Renal pelvis (tissue), 4 donors: ENCODE results near the gene MRTFA. TPM values are rescaled to one million over a fixed set of nuclear protein-coding genes. Genes with fewer than 3 reads are reported as not detected.
"Not testable (repeated sequence)": the region's sequence is repeated elsewhere in the genome, so short reads cannot be mapped to it uniquely, and the experiment has no call there.

Experiments used
- DNase-seq: peaks from one replicate; pipeline ENCODE4 v3.0.0-alpha.2; 2013
- polyA plus RNA-seq, 3 donors: library from polyadenylated mRNA; unstranded; fragments of 120-200 nt; gene quantifications; one replicate each; pipeline ENCODE4 v1.2.1, GENCODE V29; 2013; ENCODE audit not compliant: insufficient read length in 3 of 3

Gene MRTFA
- polyA plus RNA-seq, 3 donors, result 28.2 to 31.1 (median 28.5) TPM

DNA sequence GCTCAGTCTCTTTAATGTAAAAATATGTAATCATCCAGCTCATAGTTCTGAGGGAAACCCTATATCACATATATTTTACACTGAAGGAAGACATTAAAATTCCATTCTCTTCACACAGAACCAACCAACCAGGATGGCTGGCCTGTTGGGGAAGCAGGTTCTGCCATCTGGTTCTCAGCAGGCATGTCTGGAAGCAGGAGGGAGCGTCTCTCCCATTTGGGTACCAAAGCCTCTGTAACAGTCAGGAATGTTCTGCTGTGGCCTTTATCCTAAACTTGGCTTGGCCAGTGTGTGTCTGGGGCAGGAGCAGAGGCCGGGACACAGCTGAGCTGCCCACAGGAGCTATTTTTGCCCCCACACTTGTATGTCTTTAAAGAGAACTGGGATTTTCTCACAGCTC is 236.9 kb downstream of the MRTFA start:
- DNase-seq, result no peak

DNA sequence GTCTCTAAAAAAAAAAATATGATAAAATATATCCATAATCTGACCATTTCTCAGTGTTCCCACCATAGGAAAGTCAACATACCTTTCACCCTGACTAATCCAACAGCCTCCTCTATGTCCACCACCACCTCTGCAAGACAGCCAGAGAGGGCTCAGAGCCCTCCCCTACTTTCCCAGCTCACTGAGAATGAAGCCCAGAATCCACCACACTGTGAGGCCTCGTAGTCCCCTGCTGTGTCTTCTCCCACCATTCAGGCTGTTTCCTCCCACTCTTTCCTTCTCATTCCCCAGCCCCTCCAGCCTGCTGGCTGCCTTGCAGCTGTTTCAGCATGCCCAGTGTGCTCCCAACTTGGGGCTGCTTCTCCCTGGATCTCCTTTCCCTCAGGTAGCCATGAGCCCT is 239.1 kb downstream of the MRTFA start:
- peak; percentile 27 for DNase-seq

DNA sequence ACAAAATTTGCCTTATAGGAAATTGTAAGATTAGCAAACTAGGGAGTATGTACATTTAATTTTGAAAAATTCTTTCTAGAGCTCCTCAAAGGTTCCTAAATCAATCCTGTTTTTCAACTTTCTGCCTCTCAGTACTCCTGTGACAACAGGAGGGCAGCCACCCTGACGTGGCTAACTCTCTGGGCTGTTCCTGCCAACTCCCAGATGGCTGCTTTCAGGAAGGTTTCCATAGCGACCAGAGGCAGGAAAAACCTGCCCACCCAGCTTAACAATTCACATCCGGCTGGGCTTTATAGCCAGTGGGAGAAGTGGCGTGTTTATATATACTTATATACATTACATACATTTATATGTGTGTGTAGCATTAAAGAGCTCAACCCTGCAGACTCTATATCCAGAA is 239.6 kb downstream of the MRTFA start:
- peak; percentile 90 for DNase-seq

DNA sequence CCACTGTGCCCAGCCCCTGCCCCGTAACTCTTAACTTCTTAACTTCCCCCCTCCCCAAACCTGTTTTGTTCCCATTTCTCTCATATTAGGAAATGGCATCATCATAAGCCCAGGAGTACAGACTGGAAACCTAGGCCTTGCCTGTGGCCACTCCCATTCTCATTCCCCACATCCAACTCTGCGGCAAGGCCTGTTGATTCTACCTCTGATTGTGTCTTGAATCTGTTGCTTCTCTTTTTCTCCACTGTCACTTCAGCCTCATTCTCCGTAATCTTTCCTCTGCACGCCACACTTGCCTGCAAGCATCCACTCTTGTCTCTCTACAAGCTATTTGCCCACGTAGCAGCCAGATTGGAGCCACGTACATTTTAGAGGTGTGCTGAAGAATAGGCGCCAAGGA is 240.9 kb downstream of the MRTFA start:
- no peak for DNase-seq

DNA sequence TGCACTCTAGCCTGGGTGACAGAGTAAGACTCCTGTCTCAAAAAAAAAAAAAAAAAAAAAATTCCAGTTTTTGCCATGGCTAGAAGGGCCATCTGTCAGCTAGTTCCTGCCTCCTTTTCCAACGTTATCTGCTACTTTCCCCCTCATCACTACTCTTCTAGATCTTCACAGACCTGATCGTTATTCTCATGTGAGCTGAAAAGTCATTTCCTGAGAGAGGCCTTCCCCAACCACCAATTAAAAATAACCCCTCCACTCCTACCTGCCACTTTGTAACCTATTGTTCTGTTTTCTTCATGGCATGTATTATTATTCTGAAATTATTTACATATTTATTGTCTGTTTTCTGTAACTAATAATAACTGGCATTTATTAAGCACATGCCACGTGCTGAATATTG is 241.9 kb downstream of the MRTFA start:
- no peak for DNase-seq

DNA sequence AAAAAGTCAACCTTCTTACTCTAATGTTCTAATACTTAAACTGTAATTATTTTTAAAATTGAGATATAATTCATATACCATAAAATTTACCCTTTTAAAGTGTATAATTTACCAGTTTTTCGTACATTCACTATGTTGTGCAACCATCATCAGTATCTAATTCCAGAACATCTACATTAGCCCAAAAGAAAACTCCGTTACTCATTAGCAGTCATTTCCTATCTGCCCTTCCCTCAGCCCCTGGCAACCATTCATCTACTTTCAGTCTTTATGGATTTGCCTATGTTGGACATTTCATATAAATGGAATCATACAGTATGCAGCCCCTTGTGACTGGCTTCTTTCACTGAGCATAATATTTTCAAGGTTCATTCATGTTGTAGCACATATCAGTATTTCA is 243.9 kb downstream of the MRTFA start:
- no peak for DNase-seq

DNA sequence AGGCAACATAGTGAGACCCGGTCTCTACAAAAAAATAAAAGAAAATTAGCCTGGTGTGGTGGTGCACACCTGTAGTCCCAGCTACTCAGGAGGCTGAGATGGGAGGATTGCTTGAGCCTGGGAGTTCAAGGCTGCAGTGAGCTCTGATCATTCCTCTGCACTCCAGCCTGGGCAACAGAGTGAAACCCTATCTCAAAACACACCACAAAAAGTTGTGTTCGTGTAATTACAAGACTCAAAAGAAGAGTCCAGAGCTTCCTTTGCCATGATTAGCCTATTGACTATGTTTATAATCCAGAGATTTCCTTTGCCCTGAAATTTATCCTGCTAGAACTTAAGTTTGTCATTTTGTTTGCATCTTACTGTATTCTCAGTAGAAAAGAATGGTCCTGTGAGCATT is 245.1 kb downstream of the MRTFA start:
- no peak for DNase-seq

DNA sequence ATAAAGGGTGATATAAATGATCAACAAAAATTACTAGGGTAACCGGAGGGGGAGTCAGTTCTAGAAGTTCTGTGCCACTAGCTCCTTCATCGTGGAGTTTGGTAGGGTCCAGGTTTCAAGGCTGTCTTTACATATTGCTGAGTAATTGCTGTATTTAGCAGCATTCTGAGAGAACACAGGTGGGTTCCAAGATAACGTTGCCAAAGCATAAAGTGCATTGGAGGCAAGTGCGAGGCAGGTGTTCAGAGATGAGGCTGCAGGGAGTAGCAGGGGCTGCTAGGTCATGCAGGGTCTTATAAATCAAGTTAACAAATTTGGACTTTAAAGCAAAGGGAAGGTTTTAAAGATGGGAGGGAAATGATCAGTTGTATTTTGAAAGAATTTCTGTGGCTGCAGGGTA is 248.3 kb downstream of the MRTFA start:
- DNase-seq, result no peak

DNA sequence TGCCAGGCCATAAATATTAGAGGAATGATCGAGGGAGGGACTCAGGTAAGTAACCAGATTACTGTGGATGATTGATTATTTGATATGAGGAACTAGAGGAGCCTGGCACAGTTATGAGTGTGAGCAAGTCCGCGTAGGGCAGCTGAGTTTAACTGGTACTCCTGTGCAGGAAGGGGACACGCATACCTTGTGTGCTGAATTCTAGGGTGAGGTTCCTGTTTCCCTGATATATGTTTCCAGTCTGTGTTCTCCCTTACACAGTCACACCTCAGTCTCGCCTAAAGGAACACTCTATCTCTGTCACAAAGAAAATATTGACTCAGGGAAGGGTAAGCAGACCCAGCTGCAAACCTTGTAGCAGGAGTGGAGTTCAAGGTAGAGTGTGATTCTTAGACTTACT is 248.8 kb downstream of the MRTFA start:
- no peak for DNase-seq

DNA sequence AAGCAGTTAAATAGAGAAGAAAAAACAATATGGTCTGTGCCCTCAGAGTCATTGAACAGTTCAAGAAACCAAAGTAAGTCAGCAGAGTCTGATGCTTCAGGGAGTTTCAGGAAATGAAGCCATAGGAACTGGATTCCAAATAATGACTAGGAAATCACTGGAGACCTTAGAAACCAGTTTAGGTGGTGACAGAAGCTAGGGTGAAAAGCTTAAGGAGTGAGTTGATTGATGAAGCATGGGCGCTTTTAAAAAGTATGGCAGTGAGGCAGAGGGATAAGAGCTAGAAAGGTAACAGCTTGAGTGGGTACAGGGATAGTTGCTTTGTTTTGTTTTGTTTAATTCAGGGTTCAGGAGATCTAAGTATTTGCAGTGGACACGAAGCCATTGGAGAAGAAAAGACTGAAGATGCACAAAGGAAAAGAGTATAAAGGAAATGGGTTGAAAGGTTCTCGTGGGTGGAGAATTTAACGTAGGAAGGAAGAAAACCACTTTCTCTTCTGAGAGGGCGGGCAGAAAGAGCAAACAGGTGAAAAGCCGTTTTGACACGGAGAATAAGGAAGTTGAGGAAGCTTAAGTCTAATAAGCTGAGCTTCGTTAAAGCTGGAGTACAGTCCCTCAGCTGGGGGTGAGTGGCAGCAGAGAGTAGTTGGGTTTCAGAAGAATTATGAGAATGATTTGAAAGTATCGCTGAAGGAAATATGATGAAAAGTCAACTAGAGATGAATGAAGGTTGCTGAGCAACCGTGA is 251.3 kb downstream of the MRTFA start:
- no peak for DNase-seq

DNA sequence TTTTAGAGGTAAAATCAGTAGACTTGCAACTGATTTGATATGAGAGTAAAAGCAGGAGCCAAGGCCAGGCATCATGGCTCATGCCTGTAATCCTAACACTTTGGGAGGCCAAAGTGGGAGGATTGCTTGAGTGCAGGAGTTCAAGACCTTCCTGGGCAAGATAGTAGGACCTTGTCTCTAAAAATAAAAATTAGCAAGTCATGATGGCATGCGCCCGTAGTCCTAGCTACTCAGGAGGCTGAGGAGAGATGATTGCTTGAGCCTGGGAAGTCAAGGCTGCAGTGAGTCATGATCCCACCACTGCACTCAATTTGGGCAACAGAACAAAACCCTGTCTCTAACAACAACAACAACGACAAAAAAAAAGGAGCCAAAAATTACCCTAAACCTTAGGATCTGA is 252.6 kb downstream of the MRTFA start:
- DNase-seq, result no peak

DNA sequence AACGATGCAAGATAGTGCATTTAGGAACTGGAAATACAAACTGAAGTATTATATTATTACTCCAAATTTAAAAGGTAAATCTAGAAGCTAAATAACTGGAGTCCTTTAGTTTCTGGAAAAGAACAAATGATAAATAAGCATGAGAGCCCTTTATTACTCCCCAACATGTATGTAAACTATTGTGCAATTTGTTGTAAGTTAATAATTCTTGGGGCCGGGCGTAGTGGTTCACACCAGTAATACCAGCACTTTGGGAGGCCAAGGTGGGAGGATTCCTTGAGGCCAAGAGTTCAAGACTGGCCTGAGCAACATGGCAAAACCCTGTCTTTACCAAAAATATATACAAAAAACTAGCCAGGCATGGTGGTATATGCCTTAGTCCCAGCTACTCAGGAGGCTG is 255.1 kb downstream of the MRTFA start:
- no peak for DNase-seq

DNA sequence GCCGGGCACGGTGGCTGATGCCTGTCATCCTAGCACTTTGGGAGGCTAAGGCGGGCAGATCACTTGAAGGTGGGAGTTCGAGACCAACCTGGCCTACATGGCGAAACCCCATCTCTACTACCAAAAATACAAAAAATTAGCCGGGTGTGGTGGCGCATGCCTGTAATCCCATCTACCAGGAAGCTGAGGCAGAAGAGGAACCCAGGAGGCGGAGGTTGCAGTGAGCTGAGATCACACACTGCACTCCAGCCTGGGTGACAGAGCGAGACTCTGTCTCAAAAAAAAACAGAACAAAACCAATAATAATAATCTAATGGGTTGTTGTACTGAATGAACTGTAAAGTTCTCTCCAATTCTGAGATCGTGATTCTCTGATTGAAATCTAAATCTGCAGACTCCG is 258.1 kb downstream of the MRTFA start:
- DNase-seq, result not testable (repeated sequence)

DNA sequence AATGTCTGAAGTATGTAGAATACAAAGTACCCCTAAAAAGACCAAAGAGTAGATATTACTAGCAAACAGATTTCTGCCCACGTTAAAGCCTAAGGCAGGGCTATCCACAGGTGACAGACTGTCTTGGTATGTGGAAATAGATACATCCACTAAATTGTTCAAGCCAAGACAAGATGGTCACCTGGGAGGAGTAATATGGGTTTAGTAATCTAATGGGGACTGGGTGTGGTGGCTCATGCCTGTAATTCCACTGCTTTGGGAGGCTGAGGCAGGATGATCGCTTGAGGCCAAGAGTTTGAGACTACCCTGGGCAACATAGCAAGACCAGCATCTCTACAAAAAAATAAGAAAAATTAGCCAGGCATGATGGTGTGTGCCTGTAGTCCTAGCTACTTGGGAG is 258.6 kb downstream of the MRTFA start:
- DNase-seq, result no peak

DNA sequence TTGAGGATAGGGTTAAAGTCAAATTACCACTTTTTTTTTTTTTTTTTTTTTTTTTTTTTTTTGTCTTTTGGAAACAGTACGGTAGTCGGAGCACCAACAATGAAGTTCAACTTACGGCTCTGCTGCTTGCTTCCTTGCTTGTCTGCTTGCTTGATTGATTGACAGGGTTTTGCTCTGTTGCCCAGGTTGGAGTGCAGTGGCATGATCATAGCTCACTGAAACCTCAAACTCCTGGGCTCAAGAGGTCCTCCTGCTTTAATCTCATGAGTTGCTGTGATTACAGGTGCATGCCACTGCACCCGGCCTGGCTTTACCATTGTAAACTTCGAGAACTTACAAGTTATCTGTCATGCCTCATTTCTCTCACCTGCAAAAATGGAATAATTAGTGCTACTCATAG is 260.4 kb downstream of the MRTFA start:
- DNase-seq, result no peak

DNA sequence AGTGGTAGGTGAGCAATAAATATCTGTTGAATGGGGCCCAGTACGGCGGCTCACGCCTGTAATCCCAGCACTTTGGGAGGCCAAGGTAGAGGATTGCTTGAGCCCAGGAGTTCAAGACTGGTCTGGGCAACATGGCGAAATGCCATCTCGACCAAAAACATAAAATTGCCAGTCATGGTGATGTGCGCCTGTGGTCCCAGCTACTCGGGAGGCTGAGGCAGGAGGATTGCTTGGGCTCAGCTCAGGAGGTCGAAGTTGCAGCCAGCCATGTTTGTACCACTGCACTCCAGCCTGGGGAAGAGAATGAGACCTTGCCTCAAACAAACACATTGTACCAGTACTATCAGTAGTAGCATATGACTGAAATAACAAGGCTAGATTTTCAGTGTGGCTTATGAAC is 262.0 kb downstream of the MRTFA start:
- no peak for DNase-seq

DNA sequence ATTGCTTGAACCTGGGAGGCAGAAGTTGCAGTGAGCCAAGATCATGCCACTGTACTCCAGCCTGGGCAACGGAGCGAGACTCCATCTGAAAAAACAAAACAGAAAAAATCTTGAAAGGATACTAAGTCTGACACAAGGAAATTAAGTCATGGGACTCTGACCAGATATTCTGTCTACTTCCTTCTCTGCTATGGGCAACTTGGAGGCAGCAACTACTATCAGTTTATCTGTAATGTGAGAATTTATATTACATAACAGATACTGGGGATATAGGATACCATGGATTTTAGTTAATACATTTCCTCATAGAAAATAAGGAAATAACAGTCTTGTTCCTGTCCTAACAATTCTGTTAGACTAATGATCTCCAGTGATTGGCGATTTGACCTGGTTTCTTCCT is 267.7 kb downstream of the MRTFA start:
- no peak for DNase-seq

DNA sequence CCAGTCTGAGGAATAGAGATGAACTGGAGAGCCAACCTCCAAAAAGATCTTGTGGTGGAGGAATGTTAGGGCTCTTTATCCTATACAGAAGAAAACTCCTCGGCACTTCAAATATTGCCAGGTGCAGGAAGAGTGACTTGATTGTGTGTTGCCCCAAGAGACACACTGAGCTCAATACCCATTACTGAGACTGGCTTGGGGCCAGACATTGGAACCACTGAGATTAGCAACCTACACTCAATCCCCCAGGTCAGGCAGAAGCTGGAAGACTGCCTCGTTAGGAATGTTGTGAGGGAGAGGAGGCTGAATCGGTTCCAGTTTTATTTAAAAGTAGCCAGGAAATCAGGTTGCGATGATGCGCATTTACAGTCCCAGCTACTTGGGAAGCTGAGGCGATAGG is 268.5 kb downstream of the MRTFA start:
- DNase-seq, result no peak

DNA sequence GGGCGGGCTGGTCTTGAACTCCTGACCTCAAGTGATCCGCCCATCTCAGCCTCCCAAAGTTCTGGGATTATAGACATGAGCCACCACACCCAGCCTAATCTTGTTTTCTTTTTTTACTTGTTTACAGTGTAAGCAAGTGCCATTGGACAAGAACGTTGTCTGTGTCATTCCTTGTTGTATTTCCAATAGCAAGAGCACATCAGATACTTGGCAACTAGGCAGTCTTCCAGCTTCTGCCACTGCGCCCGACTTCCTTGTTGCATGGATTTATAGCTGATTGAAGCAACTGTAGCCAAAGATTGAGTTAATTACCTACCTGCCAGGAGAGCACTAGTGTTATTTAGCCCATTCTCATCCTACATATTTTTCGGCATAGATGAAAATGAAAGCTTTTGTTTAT is 269.2 kb downstream of the MRTFA start:
- no peak for DNase-seq

DNA sequence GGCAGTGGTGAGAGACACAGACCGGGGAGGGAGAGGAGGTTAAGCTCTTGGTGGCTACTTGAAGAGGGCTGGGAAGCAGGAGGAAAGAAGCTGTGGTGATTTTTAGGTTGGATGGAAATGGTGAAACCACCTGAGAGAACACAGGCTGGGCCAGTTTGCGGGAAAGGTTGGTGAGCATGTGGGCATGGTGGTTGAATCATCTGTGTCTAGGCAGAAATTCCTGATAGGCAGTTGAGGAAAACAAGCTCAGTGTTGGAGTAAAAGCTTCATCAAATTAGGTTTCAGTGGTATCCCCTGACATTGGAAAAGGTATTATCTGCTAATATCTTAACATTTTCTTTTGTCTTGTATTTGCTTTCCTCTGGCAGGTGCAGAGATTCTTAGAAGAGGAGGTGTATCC is 270.5 kb downstream of the MRTFA start:
- no peak for DNase-seq

DNA sequence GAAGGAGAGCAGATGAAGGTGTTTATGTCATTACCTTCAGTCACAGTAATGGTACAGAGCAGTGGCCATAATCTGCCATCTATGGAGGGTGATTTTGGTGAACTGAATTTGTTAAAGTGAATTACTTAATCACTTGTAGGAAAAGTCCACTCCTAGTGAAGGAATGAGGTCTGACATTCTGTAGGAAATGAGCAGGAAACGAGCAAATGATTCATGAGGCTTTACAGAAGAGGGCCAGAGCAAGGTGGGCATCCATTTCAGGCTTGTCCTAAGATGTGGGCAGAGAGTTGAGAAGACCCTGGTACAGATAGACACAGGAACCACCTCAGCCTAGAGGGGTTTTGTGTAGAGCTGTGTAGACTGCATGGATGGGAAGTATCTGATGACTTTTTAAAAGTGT is 272.1 kb downstream of the MRTFA start:
- DNase-seq, result no peak

DNA sequence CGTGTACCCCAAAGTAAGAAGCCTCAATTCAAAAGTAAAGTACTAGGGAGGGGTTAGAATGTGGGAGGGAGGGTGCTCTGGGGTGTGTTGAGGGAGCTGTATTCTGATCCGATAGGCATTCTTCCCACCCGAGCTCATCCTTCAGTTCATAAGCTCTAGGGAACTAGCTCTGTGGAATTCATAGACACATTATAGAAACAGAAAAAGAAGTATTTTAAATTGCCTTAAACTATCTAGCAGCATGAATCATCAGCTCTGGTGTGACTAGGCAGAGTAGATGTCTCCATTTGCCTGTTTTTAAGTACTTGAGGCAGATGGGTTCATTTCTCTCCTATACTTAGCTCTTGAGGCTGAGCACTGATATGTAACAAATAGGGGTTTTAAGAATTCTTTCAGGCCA is 273.5 kb downstream of the MRTFA start:
- no peak for DNase-seq

DNA sequence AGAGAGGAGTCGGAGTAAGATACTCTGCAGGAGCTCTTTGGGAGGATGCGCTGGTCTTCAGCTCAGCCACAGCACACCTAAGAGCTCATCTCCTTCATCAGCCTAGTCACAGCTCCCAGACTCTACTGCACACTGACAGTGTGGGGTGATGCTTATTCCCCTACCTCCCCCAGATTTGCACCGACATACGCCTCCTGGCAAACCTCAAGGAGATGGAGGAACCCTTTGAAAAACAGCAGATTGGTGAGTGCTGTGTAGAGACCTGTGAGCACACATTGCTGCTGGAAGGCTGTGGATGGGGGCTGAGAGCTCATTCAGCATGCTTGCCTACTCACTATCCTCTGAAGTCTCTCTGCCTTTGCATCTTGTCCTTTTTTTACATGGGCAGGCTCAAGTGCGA is 275.4 kb downstream of the MRTFA start:
- DNase-seq, result no peak
